ENCODE measurements around the gene ANKRD42. TPM values are rescaled to one million over a fixed set of nuclear protein-coding genes. Genes with fewer than 3 reads are reported as not detected.
A peak's percentile ranks its signal among the peaks of the same experiment; 100 is the strongest.

ANKRD42 gene
- total RNA-seq: 9.2 TPM
- long read RNA-seq, partial matches to known transcripts: 9 of 21 reads
- long read RNA-seq, other reads (novel, unspliced or antisense): 10 of 21 reads

- peak; percentile 95 for DNase-seq (ENCODE audit: low spot score)
Measured at GRCh38 chr11:83193315-83194280, at the start of gene ANKRD42. Gene ANKRD42, plus strand, starts transcription at chr11:83193712. Its CDS starts 959 bp downstream, at chr11:83194671.

- DNase-seq (ENCODE audit: low spot score): no peak
Measured at GRCh38 chr11:83147895-83148294, 45.6 kb upstream of the ANKRD42 start.

GRCh38 chr11:83150450-83150849 is 43.1 kb upstream of the ANKRD42 start:
- no peak for DNase-seq (ENCODE audit: low spot score)

GRCh38 chr11:83151274-83151977 is 42.1 kb upstream of the ANKRD42 start:
- no peak for DNase-seq (ENCODE audit: low spot score)

- no peak for DNase-seq (ENCODE audit: low spot score)
Measured at GRCh38 chr11:83152264-83152663, 41.2 kb upstream of the ANKRD42 start.

GRCh38 chr11:83153764-83154163 is 39.7 kb upstream of the ANKRD42 start:
- no peak for DNase-seq (ENCODE audit: low spot score)

GRCh38 chr11:83156144-83156995 is 37.1 kb upstream of the ANKRD42 start:
- DNase-seq (ENCODE audit: low spot score): peak; percentile 99

GRCh38 chr11:83156996-83157593 is 36.4 kb upstream of the ANKRD42 start, which contains the start of gene PCF11:
Gene PCF11, plus strand, starts transcription at chr11:83157131. Its CDS starts 309 bp downstream, at chr11:83157440.
- DNase-seq (ENCODE audit: low spot score): no peak

- DNase-seq (ENCODE audit: low spot score): no peak
Measured at GRCh38 chr11:83157594-83158356, 35.7 kb upstream of the ANKRD42 start.

GRCh38 chr11:83158357-83158786 is 35.1 kb upstream of the ANKRD42 start:
- no peak for DNase-seq (ENCODE audit: low spot score)

- no peak for DNase-seq (ENCODE audit: low spot score)
Measured at GRCh38 chr11:83158965-83159901, 34.3 kb upstream of the ANKRD42 start.

- DNase-seq (ENCODE audit: low spot score): no peak
Measured at GRCh38 chr11:83159902-83160865, 33.3 kb upstream of the ANKRD42 start.

- DNase-seq (ENCODE audit: low spot score): no peak
Measured at GRCh38 chr11:83161610-83162199, 31.8 kb upstream of the ANKRD42 start.

- no peak for DNase-seq (ENCODE audit: low spot score)
Measured at GRCh38 chr11:83162377-83162776, 31.1 kb upstream of the ANKRD42 start.

- DNase-seq (ENCODE audit: low spot score): no peak
Measured at GRCh38 chr11:83166193-83166866, 27.2 kb upstream of the ANKRD42 start.

- no peak for DNase-seq (ENCODE audit: low spot score)
Measured at GRCh38 chr11:83168756-83169155, 24.8 kb upstream of the ANKRD42 start.

Measured in mesenteric fat pad (tissue), 1 donor.